ENCODE data around the gene CCDC85C. TPM values are rescaled to one million over a fixed set of nuclear protein-coding genes. Genes with fewer than 3 reads are reported as not detected.

CCDC85C gene
- total RNA-seq, 1 donor from 2014 or later, result 5.2 TPM

DNA sequence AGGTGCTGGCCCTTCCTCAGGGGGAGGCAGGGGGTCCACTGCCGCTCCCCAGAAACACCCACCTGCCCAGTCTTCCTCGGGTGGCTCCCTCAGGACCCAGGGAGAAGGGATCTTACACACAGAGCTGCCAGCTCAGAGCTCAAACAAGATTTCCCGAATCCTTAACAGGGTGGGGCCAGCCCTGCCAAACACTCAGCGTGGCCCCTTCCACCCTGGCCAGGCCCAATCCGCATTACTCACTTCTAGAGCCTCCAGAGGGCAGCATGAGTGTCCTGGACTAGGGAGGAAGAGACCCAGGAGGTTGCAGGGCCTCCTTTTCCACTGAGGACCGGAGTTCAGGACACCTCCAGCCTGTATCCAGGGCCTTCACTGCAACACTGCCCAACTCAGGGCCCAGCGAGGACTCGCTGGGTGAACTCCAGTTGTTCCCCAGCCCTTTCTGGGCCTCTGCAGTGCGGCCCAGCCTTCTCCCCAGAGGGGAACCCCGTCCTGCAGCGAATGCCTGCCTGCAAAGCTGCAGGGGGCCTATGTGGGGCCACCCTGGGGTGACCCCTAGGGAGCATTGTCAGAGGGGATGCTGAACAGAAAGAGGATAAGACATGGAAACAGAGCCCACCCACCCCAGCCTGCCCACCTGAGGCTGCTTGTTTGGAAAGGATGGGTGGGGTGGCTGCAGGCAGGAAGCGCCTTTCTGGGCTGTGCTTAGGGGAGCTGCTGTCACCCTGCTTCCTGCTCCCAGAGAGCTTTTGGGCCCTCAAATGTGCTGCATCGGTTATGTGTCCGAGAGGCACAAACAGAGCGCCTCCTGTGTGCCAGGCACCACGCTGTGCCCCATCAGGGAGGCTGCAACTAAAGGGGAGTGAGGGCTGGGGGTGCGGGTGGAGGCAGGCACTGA lies 79.0 kb downstream of the CCDC85C start:
- no peak for DNase-seq (ENCODE audit: low spot score)

DNA sequence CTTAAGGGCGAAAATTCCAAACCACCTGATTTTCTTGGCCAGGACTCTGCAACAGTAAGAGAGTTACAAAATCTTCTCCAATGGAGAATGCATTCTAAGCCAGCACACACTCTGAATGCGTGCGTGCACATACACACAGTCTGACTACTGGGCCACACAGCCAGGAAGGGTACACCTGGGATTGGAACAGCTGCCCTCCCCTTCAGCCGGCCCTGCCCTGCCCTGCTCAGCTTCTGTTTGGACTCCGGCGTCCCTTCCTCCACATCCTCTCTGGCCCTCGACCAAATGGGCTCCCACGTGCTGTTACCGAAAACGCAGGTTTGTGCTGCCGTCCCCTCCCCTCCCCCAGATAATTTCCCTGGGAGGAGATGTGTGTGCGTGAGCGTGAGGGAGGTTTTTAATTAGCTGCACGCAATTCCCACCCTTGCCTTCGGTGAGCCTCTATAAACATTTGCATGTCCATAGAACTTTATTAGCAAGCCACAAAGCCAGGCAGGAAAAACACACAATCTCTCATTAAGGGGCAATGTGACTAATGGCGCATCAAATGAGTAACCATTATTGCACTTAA lies 79.8 kb downstream of the CCDC85C start:
- DNase-seq (ENCODE audit: low spot score), result no peak

DNA sequence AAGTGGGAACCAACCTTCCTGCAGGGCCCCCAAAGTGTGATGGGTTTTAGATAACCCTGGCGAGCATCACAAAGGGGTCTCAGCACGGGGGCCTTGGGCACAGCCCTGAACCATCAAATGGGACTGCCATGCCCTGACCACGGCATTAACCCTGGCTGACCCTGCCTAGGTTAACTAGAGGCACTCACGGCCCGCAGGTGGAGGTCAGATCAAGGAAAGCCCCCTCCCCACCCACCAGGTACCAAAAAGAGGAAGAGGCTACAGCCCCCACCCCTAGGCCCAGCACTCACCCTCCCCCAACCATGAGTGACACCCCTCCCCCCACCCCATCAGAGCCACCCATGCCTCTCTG lies 80.3 kb downstream of the CCDC85C start:
- no peak for DNase-seq (ENCODE audit: low spot score)

DNA sequence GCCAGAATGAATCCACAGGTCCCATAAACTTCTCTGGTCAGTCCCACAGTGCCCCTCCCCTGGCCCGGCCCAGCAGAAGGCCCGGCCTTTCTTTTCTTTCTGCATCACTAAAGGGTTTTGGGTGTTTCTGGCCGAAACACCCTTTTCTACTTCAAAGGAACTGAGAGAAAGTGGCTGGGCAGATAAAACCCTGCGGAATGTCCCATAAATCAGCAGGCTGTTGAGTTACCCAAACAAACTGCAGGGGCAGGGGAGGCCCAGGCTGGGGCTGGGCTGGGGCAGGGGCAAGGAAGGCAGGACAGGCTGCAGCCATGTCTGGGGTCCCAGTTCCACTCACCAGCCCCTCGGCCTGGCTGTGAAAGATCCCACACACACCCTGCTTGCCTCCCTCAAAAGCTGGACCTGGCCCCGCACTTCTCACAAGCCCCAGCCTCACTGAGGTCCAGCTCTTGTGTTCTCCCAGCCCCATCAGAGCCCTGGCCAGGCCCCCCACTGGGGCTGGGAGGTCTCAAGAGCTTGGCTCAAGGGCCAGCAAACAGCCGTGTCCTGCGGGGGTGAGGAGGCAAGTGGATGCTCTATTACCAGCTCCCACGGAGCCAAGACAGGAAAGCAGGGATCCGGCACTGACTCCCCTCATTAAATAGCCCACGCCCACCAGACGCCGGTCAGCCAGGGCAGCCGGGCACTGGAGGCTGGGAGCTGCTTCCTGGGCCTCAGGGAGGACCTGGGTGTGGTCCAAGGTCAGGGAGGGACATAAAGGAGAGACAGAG lies 80.9 kb downstream of the CCDC85C start:
- DNase-seq (ENCODE audit: low spot score), result no peak

DNA sequence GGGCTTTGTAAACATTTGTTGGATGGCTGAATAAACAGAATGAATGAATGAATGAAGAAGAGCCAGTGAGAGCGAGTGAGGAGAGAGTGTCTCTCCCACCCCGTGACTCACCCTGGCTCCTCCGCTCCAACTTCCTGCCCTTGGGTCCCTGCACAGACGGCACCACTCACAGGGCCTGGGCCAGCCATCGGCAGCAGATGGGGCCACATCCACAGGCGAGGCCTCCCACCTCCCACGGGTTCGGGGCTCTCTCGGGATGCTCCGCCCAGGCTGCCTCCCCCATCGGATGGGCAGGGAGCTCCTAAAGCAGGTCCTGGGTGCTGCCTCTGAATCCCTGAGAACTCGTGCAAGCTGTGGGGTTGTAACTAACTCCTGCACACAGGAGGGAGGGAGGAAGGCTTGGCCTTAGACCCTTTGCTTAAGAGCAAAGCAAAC lies 81.5 kb downstream of the CCDC85C start:
- DNase-seq (ENCODE audit: low spot score), result no peak

DNA sequence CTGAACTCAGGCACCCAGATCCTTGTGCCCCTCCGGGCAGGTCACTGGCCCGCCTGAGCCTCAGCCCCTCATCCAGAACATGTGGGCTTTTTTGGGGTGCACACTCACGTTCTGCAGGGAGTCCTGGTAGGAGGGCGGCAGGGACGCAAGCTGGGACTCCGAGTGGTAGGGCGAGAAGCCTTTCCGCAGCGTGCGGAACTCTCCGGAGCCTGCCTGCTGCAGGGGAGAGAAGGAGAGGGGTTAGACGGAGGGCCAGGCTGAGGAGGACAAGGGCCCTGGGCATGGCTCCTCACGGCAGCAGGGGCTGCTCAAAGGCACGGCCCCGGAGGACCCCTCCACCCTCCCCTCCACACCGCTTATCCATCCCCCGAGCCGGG lies 82.0 kb downstream of the CCDC85C start:
- no peak for DNase-seq (ENCODE audit: low spot score)

DNA sequence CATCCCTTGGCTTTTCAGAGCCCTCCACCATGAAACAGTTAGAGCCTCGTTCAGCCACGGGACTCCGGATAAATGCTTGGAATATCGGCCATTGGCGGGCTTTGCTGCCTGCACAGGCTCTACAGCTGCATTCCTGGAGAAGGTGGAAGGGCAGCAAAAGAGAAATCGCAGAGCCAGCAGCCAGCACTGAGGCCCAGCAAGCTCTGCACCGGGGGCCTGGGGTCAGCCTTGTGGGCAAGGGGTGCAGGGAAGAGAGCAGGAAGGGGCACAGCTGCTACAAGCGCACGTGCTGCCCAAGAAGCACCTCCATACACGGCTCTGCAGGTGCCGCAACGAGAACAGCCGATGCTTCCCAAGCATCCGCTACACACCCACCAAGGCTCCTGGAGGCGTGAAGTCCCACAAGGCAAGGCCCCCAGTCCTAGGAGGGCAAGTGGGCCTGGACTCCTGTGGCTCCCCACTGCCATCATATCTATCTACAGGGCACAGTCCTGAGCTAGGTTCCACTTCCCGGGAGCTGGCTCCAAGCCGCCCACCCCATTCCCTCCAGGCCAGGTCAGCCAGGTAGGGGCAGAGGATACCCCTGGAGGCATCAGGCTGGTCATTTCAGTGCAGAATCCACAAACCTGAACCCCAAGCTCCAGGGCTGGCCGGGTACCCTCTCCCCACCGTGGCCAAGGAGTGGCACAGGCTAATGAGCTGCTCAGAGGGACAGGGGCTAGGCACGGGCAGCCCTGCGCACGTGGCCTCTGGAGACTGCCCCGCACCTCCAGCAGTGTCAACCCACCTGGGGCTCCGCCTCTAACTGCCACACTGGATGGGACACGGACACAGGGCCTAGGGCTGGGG lies 82.6 kb downstream of the CCDC85C start:
- DNase-seq (ENCODE audit: low spot score), result no peak

DNA sequence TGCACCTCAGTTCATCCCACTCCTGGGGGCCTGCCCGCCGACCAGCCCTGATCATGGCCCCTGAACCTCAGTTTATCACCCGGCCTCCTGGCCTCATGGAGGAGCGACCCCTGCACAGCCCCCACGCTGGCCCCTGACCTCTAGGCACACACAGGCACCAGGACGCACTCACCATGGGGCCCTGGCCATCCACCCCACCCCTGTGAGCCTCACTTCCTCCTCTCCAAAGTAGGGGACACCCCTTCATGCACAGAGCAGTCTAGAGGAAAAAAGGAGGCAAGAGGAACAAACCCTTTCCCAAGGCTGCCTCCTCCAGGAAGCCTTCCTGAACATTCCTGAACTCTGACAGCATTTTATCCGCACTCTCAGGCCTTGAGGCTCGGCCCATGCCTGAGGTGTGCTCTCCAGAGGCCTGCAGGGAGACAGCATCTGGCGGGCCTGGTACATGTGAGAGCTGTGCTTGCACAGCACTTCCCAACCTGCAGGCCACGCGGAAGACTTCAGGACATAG lies 83.4 kb downstream of the CCDC85C start:
- no peak for DNase-seq (ENCODE audit: low spot score)

DNA sequence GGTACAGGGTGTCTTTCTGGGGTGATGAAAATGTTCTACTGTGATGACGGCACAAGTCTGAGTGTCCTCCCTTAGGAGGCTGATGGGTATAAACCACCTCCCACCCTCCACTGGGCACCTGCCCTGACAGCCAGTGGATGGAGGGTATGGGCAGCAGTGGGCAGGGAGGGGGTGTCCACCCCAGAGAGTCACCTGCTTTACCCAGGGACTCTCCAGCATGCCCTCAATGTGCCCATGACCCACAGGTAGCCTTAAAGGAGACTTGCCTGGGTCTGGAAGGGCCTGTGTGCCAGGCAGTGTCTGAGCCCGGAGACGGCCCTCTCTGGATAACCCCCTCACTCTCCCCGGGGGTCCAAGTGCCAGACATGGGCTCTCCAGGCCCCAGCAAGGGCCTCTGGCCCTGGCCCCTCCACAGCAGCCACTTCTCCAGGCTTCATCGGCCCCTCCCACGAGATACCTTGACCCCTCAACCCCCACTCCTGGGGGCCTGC lies 84.0 kb downstream of the CCDC85C start:
- DNase-seq (ENCODE audit: low spot score), result no peak

DNA sequence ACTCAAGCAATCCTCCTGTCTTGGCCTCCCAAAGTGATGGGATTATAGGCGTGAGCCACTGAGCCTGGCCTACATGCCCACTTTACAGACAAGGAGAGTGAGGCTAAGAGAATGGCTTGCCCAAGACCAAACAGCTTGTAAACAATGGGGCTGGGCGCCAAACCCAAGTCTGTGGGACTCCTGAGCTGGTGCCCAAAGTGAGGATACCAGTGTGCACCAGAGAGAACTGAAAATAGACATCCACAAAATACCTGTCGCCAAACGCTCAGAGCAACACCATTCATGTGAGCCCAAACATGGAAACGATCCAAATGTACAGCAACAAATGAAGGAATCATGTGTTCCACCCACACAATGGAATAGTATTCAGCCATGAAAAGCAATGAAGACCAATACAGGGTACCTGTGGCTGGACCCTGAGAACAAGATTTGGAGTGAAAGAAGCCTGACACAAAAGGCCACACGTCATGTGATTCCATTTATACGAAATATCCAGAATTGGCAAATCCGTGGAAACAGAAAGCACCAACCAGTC lies 84.6 kb downstream of the CCDC85C start:
- DNase-seq (ENCODE audit: low spot score), result no peak

DNA sequence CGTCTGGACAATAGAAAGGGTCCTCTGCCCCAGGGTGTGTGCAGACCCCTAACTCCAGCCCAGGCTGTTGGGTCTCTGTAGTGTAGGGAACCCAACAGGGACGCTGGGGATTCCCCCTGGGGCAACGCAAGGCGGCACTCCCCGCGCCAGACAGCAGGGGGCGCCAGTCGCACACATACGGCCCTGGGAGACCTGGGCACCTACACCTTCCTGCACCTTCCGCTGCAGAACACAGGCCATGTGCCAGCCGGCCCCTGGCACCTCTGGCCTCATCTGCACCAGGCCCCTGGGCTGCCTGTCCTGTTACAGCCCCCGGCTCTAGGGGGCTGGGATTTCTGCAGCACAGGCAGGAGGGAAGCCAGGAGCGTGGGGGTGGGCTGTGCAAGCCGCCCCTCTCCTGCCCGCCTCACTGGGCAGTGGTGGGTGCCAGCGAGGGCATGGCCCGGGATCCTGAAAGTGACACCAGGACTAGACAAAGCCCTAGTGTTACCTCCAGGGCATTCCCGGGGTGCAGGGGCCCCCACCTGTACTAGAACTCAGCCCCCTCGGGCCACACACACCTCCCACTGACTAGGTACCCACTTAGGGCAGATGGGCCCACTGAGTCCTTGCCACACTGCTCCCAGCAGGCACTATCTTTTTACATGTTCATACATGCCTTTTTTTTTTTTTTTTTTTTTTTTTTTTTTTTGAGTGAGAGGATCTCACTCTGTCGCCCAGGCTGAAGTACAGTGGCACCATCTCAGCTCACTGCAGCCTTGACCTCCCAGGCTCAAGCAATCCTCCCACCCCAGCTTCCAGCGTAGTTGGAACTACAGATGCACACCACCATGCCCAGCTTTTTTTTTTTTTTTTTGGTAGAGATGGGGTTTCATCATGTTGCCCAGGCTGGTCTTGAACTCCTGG lies 85.3 kb downstream of the CCDC85C start:
- peak; percentile 92 for DNase-seq (ENCODE audit: low spot score)

DNA sequence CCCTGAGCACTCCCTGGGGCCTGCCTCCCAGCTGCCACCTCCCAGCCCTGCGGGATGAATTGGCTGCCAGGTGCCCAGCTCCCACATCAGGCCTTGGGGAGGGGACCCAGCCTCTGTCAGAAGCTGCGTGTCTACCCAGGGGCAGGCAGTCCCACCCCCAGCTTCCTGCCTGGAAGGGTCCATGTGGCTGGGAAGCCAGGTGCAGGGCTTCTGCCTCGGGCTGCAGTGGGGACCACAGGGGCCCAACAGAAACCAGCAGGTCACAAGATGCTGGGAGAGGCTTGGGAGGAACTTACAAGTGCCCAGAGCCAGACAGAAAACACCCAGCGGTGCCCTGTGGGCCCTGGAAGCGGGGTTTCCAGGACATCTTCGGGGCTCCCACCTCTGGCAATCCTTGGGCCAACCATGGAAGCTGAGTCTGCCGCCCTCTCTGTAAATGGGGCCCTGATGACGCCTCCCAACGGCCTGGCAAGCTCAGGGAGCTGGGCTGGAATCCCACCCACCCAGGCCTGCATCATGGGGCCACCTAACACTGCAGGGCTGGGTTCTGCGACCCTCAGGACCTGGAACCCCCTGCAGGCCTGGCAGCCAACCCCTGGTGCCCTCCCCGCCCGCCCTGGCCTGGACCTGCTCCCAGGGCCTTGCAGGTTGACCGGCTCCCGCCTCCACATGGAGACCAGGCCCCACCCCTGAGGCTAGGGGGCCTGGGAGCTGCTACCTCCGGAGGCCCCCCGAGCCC lies 86.2 kb downstream of the CCDC85C start:
- DNase-seq (ENCODE audit: low spot score), result peak; percentile 82

DNA sequence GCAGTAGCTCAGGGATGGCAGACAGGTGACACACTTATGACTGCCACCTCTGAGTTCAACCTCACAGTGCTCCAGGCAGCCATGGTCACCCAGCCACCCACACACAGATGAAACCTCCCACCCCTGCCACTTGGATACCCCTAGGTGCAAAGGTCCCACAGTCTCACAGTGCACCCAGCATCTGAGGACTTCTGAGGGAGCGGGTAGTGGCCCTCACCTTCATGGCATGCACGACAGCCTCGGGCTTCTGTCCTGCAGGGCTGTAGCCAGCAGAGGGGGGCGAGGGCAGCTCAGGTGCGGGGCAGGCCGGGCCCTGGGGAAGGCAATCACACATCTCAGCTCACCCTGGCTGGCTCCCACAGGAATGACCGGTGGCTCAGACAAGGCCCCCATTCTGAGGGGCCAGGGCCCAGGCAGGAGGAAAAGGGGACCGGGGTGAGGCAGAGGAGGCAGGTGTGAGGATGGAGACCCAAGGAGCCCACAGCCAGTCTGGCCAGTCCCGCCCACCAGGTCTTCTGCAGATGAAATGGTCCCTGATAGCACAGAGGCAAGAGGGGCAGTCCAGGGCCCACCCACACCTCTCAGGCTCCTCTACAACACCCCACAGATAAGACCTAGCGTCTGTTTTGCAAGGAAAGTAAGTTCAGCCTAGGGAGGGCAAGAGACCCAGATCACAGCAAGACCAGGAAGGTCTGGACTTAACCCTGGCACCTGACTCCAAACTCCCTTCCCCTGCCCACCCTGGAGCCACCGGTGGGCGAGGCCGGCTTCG lies 87.0 kb downstream of the CCDC85C start:
- peak; percentile 89 for DNase-seq (ENCODE audit: low spot score)

DNA sequence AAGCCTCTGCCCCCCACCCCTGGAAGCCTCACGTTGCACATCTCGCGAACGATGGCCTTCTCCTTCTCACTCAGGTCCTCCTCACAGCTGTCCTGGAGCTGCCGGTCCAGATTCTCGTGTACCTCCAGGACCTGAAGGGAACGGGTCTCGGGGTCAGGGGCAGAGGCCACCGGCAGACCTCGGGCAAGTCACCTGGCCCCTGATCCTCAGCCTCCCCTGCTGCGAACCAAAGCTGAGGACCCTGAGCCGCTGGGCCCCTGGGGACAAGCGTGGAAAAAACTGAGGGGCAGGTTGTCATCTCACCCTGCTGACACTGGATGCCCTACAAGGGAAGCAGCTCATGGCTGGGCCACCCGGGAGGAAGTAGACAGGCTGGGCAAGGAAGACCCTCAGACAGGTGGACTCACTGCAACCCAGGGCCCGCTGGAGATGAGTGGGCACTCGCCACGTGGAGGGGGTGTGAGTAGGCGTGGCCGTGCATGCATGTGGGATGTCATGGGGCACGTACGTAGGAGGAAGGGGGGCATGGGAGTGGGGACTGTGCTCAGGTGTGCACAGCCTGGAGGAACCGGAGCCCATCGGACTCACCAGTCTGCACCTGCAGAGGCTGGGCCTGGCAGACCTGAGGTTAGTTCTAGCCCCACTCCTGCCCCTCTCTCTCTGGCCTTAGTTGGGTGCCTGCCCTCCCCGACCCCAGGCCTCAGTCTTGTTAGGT lies 87.7 kb downstream of the CCDC85C start:
- peak; percentile 82 for DNase-seq (ENCODE audit: low spot score)

DNA sequence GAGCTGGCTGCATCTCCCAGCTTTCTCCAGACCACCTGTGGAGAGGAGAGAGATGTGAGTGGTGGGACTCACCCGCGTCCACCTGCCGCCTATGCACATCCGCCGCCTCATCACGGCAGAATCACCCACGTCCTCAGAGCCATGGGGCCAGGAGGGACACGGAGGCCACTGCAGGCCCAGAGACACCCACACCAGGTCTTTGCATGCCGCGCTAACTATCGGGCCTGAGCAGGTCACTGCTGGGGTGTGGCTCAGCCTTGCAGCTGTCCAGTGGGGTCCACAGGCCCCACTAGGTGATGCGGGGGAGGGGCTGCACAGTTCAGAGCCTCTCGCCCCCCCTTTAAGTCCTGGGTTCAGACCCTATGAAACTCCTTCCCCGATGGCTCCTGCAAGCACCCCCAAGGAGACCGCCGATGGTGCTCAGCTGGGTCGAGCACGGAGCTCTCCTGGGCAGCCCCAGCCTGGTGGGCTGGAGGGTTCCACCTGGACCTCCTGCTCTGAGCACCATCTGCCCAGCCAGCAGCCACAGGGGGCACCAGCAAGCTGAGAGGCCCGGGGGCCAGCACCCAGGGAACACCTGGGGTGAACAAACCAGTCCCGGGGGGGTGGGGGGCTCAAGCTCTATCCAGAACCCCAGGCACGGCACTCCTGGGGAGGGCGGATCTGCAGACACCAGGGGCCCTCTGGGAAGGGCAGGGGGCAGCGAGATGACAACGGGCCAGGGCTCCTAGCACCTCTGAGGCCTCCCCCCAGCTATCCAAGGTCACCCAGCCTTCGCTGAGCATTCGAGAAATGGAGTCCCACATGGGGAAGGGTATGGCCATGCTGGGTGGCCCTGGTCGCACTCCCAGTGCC lies 88.5 kb downstream of the CCDC85C start:
- DNase-seq (ENCODE audit: low spot score), result peak; percentile 72

DNA sequence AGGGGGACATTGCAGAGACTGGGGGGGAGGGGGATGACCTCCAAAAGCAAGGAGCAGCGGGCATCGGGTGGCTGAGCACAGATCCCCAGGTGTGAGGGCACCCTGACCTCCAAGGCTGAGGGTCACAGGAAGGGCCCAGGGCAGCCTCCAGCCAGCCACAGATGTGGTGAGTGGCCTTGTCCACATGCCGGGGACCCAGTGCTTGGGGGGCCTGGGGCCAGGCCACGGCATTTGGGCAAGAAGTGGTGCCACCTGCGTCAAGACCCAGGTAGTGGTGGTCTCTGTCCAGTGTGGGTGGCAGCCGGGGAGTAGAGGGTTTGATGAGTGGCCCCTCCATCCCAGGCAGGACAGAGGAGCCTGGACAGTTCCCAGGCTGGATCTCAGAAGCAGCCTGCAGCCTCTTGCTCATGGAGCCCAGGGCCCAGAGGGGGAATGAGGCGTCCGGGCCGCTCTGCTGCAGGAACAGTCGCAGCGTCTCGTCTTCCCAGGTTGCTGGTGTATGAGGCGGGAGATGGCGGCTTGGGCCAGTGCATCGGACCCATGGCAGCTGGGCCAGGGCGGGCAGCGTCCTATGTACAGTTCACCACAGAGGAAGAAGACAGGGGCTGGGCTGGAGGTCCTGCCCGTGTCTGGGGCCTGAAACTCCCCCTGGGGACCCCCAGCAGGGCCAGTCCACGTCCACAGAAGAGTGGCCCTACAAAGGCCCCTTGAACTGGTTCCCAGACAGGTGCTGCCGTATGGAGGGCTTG lies 89.3 kb downstream of the CCDC85C start:
- peak; percentile 84 for DNase-seq (ENCODE audit: low spot score)
